Activated naive CD8-positive, alpha-beta T cell treated with anti-CD3 and anti-CD28 coated beads for 36 hours (primary cell): ENCODE measurements around the gene DAAM2. TPM values are rescaled to one million over a fixed set of nuclear protein-coding genes. Genes with fewer than 3 reads are reported as not detected.

Experiments
- DNase-seq: peaks from one replicate; pipeline ENCODE4 v3.0.0; 2021
- H3K27ac Mint-ChIP-seq: one replicate; pipeline ENCODE4 v1.8.0; 2022; ENCODE audit warnings: mild to moderate bottlenecking, moderate library complexity, mixed read lengths
- H3K27me3 Mint-ChIP-seq: one replicate; pipeline ENCODE4 v1.8.0; 2022; ENCODE audit warnings: mild to moderate bottlenecking, mixed read lengths
- H3K36me3 Mint-ChIP-seq: one replicate; pipeline ENCODE4 v1.8.0; 2021; ENCODE audit warnings: mild to moderate bottlenecking, mixed read lengths
- H3K4me1 Mint-ChIP-seq: one replicate; pipeline ENCODE4 v1.8.0; 2021; ENCODE audit warnings: mixed read lengths
- H3K4me3 Mint-ChIP-seq: one replicate; pipeline ENCODE4 v1.8.0; 2022; ENCODE audit warnings: mild to moderate bottlenecking, moderate library complexity, mixed read lengths
- H3K9me3 Mint-ChIP-seq: one replicate; pipeline ENCODE4 v1.8.0; 2022; ENCODE audit warnings: mixed read lengths
- total RNA-seq, 2 experiments: library from RNA; stranded (reverse); gene quantifications; one replicate each; pipeline ENCODE4 v1.2.3, GENCODE V29; 2021

Gene DAAM2
- total RNA-seq, 2 experiments from 2014 or later = not detected

DNA sequence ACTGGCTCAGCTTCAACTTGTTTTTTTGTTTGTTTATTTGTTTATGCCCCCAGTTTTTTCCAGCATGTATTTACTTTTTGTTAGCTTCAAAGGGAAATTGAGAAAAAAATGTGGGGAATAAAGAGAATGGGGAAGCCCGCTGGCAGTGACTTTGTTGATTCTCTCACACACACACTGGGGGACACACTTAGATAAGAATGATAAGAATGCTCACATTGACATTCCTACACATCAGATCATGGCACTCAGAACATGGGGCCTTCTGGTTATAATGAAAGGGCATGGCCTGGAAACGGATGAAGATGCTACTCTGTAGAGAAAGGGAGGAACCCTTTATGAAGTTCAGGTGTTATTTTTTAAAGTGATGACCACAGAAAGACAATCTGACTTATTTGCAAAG is 15.6 kb upstream of the DAAM2 start:
- no peak overlapping the region for H3K4me3 Mint-ChIP-seq
- peaks cover 6% of the 10 kb centered on the region for H3K27me3 Mint-ChIP-seq
- H3K27ac Mint-ChIP-seq = no peak overlapping the region
- no peaks in the 10 kb centered on the region for H3K9me3 Mint-ChIP-seq
- no peaks in the 10 kb centered on the region for H3K36me3 Mint-ChIP-seq
- no peaks in the 10 kb centered on the region for H3K4me1 Mint-ChIP-seq
- DNase-seq = no peak

- no peaks in the 10 kb centered on the region for H3K9me3 Mint-ChIP-seq
- H3K4me3 Mint-ChIP-seq = no peak overlapping the region
- no peak for DNase-seq
- no peaks in the 10 kb centered on the region for H3K4me1 Mint-ChIP-seq
- H3K36me3 Mint-ChIP-seq = no peaks in the 10 kb centered on the region
- H3K27me3 Mint-ChIP-seq = peaks cover 3% of the 10 kb centered on the region
- H3K27ac Mint-ChIP-seq = no peak overlapping the region
These were observed 15.0 kb upstream of the DAAM2 start for GRCh38 chr6:39777218-39777617.

DNA sequence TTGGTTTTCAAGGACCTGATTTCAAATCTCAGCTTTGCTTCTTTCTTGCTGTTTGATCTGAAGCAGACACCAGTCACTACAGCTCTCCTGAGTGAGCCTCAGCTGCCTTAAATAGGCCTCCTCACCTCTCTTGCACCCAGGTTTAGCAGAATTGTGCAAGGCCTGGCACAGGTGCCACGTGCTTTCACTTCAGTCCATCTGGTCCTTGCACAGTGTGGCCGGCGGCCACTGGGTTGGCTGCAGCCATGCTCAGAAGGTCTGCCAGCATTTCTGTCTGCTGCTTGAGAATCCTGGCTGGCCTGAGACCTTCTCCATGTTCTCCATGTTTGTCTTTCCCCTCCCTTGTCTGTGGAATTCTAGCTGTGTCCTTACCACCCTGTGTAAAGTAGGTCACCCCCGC is 14.5 kb upstream of the DAAM2 start:
- H3K4me3 Mint-ChIP-seq = no peak overlapping the region
- peaks cover 3% of the 10 kb centered on the region for H3K27me3 Mint-ChIP-seq
- no peaks in the 10 kb centered on the region for H3K4me1 Mint-ChIP-seq
- H3K36me3 Mint-ChIP-seq = no peaks in the 10 kb centered on the region
- H3K27ac Mint-ChIP-seq = no peak overlapping the region
- DNase-seq = no peak
- H3K9me3 Mint-ChIP-seq = no peaks in the 10 kb centered on the region

DNA sequence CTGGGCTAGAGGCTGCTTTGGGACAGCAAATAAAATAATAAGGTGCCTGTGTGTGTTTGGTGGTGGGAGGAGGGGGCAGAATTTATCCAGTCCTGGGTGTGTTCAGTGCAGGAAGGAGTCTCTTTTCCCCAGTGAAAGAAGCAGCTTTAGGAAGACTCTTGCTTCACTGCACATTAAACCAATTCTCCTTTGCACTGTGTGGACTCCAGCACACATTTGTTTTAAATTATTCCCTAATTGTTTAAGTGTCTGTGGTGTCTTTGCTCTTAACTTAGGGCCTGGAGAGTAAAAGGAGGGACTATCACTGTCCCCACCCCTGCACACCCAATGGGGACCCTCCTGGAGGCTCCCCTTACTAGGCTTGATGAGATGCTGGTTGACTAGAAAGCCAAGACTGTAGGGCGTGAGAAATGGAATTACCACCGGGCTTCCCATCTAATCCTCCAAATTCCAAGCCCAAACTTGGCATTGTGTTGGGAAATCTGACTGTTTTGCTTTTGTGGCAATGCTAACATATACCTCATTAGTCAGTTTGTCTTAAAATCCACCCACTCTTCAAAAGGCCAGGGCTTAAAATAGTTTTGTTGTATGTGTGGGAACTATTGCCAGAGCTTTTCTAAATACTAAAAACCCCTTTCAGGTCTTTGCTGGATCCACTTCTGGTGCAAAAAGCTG is 13.5 kb upstream of the DAAM2 start:
- Mint-ChIP-seq H3K4me1 (no peaks in the 10 kb centered on the region), H3K27me3 (peaks cover 5% of the 10 kb centered on the region), H3K27ac (no peak overlapping the region), H3K4me3 (no peak overlapping the region), H3K9me3 (peaks cover 3% of the 10 kb centered on the region), H3K36me3 (no peaks in the 10 kb centered on the region)
- no peak for DNase-seq

DNA sequence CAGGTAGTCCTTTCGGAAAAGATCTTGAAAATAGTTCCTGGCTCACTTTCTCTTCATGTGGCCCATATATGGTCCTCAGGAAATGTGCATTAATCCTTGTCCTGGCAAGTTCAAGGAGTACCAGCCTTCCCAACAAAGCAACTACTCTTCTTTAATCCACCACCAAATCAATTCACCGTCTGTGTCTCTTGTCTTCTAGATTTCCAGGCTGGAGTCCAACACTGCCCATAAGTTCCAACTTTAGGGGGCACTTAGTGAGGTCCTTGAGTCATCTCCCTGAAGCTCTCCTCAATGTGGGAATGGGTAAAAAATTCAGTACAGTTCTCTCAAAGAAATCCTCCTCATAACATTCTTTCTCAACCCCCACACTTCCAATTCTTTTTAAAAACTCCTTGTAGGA is 6.9 kb upstream of the DAAM2 start:
- Mint-ChIP-seq H3K4me3 (no peak overlapping the region), H3K36me3 (no peaks in the 10 kb centered on the region), H3K27ac (no peak overlapping the region)

GRCh38 chr6:39786649-39787048 is 5.5 kb upstream of the DAAM2 start:
- no peaks in the 10 kb centered on the region for H3K36me3 Mint-ChIP-seq
- no peaks in the 10 kb centered on the region for H3K4me1 Mint-ChIP-seq
- peaks cover 4% of the 10 kb centered on the region for H3K9me3 Mint-ChIP-seq
- no peak overlapping the region for H3K4me3 Mint-ChIP-seq
- H3K27me3 Mint-ChIP-seq = peaks cover 15% of the 10 kb centered on the region
- DNase-seq = no peak
- no peak overlapping the region for H3K27ac Mint-ChIP-seq

More for the DNA sequence above, 6.9 kb upstream of the DAAM2 start:
- peaks cover 4% of the 10 kb centered on the region for H3K27me3 Mint-ChIP-seq
- H3K9me3 Mint-ChIP-seq = peaks cover 4% of the 10 kb centered on the region
- no peaks in the 10 kb centered on the region for H3K4me1 Mint-ChIP-seq
- DNase-seq = no peak

DNA sequence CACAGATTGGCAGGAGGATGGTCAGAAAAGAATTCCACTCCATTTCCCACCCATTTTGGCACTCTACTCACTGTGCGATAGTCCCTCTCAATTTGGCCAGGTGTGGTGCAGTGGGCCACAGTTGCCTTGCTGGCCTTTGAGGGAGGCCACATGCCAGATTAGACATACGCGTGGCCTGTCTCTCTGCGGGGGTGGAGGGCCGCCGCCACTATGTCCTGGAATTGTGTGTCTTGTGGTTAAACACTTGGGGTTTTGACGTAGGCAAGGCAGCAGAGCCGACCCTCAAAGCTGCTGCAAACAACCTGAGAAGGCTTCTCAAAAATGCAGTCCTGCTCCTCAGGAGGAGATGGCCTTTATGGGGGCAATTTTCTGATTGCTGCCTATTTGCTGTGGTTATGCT is 4.9 kb upstream of the DAAM2 start:
- DNase-seq = no peak
- no peaks in the 10 kb centered on the region for H3K4me1 Mint-ChIP-seq
- no peak overlapping the region for H3K27ac Mint-ChIP-seq
- H3K36me3 Mint-ChIP-seq = no peaks in the 10 kb centered on the region
- H3K27me3 Mint-ChIP-seq = peaks cover 21% of the 10 kb centered on the region
- H3K9me3 Mint-ChIP-seq = peaks cover 4% of the 10 kb centered on the region
- H3K4me3 Mint-ChIP-seq = no peak overlapping the region

DNA sequence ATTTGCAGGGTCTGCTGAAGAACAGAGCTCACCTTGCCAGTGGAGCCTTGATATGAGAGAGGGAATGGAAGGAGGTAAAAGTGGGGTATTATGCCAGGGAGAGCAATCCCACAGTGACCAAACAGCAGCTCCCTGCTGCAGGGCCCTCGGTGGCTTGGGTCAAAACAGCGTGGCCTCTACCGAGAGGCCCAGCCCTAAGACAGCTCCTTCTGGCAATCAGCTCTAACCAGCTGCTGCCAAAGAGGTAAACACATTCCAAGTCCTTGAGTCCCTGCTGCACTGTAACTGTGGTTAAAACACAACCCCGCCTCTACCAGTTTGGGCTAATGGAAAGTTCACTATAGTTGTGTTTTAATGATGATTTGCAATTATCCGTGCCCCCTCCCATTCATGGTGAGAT is 1.4 kb upstream of the DAAM2 start:
- Mint-ChIP-seq H3K27ac (no peak overlapping the region), H3K36me3 (no peaks in the 10 kb centered on the region), H3K4me1 (no peaks in the 10 kb centered on the region), H3K4me3 (no peak overlapping the region), H3K9me3 (no peaks in the 10 kb centered on the region), H3K27me3 (peaks cover 51% of the 10 kb centered on the region)
- DNase-seq = no peak

DNA sequence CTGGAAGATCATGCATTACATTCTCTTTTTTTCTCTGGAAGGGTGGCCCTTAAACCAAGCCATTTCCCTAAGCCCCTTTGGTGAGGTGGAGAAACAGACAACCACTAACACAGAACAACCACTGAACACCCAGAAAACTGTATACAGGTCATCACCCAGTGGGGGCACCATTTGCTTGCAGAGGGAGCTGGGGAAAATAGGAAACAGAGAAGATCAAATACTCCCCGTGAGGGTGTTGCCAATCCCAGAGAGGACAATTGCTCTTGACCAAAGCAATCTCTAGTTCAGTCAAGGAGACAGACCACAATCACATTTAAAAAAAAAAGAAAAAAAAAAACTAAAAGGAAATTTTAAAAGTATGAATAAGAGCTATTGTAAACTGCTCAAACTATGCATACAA is 865 bp upstream of the DAAM2 start:
- Mint-ChIP-seq H3K4me1 (no peaks in the 10 kb centered on the region), H3K4me3 (no peak overlapping the region), H3K9me3 (no peaks in the 10 kb centered on the region), H3K36me3 (no peaks in the 10 kb centered on the region), H3K27ac (no peak overlapping the region), H3K27me3 (peaks cover 55% of the 10 kb centered on the region)
- no peak for DNase-seq

DNA sequence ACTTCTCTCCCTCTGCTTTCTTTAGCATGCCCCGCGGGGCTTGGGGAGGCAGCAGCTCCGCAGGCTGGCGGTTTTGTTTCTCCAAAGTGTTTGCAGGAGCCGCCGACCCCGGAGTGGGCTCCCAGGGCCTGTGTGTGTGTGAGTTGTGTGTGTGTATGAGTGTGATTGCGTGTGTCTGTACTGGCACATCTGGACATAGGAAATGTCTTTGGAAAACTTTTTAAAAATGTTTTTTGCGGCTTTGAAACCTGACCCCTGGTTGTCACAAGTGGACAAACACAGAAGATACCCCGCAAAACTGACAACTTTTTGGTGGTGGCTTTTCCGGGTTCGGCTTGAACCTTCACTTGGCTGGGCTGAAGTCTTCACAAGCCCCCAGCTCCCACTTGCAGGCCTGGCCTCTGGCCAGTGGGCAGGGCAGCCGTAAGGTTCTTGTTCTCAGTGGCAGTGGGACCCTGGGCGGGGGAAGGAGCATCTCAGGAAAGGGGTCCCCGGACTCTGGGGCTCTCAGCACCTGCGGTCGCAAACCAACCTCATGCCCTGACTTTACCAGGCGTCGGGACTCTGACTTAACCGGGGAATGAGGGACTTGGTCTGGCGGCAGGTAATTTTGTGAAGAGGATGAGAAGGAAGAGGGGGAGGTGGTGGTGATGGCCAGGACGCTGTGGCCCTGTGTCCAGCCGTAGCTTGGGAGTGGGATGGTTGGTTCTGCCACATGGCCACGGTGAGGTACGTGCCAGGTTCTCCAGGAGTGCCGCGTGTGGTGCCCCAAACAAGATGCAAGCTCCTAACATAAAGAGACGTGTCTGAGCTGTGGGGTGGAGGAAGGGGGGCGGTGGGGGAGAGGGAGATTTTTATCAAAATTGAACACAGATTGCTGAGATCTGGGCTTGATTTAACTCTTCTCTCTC is 619 bp downstream of the DAAM2 start:
- H3K4me3 Mint-ChIP-seq = peak overlapping the region; percentile 10
- H3K9me3 Mint-ChIP-seq = no peaks in the 10 kb centered on the region
- no peaks in the 10 kb centered on the region for H3K4me1 Mint-ChIP-seq
- peaks cover 55% of the 10 kb centered on the region for H3K27me3 Mint-ChIP-seq
- no peak overlapping the region for H3K27ac Mint-ChIP-seq
- no peak for DNase-seq
- H3K36me3 Mint-ChIP-seq = no peaks in the 10 kb centered on the region

- Mint-ChIP-seq H3K4me1 (no peaks in the 10 kb centered on the region), H3K27me3 (peaks cover 55% of the 10 kb centered on the region), H3K9me3 (no peaks in the 10 kb centered on the region), H3K4me3 (no peak overlapping the region), H3K27ac (no peak overlapping the region), H3K36me3 (no peaks in the 10 kb centered on the region)
- DNase-seq = no peak
These were observed 1.3 kb downstream of the DAAM2 start for GRCh38 chr6:39793516-39793915.

DNA sequence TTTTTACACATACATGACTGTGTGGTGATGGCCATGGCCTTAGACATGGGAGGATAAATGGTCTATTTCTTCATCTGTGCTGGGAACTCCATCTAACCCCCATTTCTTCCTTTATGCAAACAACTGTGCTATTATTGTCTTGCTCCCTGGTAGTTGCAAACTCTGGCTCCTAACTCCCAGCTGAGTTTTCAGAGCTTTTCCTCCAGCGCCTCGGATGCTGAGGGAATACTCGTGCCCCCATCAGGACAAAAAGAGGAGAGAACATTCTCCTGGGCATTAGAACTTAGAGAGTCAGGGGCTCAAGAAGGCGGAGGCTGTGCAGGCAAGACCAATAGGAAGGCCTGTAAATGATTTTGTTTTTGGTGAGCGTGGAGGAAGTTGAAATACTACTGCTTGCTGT is 2.1 kb downstream of the DAAM2 start:
- Mint-ChIP-seq H3K36me3 (no peaks in the 10 kb centered on the region), H3K27me3 (peaks cover 55% of the 10 kb centered on the region), H3K4me1 (no peaks in the 10 kb centered on the region), H3K9me3 (no peaks in the 10 kb centered on the region), H3K4me3 (no peak overlapping the region), H3K27ac (no peak overlapping the region)
- no peak for DNase-seq

GRCh38 chr6:39797751-39798150 is 5.6 kb downstream of the DAAM2 start:
- H3K27ac Mint-ChIP-seq = no peak overlapping the region

GRCh38 chr6:39800034-39801032 is 8.2 kb downstream of the DAAM2 start:
- Mint-ChIP-seq H3K4me1 (no peaks in the 10 kb centered on the region), H3K27me3 (peaks cover 8% of the 10 kb centered on the region), H3K27ac (no peak overlapping the region), H3K4me3 (no peak overlapping the region), H3K36me3 (no peaks in the 10 kb centered on the region), H3K9me3 (no peaks in the 10 kb centered on the region)
- DNase-seq = no peak

More at GRCh38 chr6:39797751-39798150, 5.6 kb downstream of the DAAM2 start:
- no peak overlapping the region for H3K4me3 Mint-ChIP-seq
- no peak for DNase-seq
- H3K9me3 Mint-ChIP-seq = no peaks in the 10 kb centered on the region
- no peaks in the 10 kb centered on the region for H3K4me1 Mint-ChIP-seq
- peaks cover 34% of the 10 kb centered on the region for H3K27me3 Mint-ChIP-seq
- no peaks in the 10 kb centered on the region for H3K36me3 Mint-ChIP-seq
